Kidney (tissue), 14 donors: ENCODE data around the gene SLC12A3. TPM values are rescaled to one million over a fixed set of nuclear protein-coding genes. Genes with fewer than 3 reads are reported as not detected.

Experiments
- DNase-seq, 5 donors: peaks; one replicate each; pipeline ENCODE4 v3.0.0-alpha.2; 2013 to 2020
- FAIRE-seq: peaks from 2 replicates; lab custom pipeline; 2012; peaks lifted over from hg19 to GRCh38; lab: Jason Lieb, UNC
- H3K27ac ChIP-seq, 2 donors: one replicate each; pipeline ENCODE4 v1.7.0; 2013; ENCODE audit warnings: low read depth in 2 of 2, low read length in 2 of 2, inconsistent platforms in 1 of 2
- H3K27me3 ChIP-seq: one replicate; pipeline ENCODE4 v1.7.1; 2013; ENCODE audit warnings: low read length, inconsistent platforms; ENCODE audit not compliant: control insufficient read depth, insufficient read depth
- H3K36me3 ChIP-seq, 3 donors: one replicate each; pipeline versions ENCODE4 v1.7.0 to v1.7.1; 2013; ENCODE audit warnings: low read length in 3 of 3, control low read depth in 1 of 3, inconsistent platforms in 1 of 3; ENCODE audit not compliant: insufficient read depth in 3 of 3, control insufficient read depth in 2 of 3
- H3K4me1 ChIP-seq, 3 donors: one replicate each; pipeline versions ENCODE4 v1.7.0 to v1.7.1; 2013; ENCODE audit warnings: low read length in 3 of 3, inconsistent platforms in 1 of 3, low read depth in 1 of 3; ENCODE audit not compliant: control insufficient read depth in 2 of 3, insufficient read depth in 2 of 3
- H3K4me3 ChIP-seq, 3 donors: one replicate each; pipeline versions ENCODE4 v1.7.0 to v1.8.1; 2013; ENCODE audit warnings: low read length in 3 of 3, control low read depth in 1 of 3, inconsistent platforms in 1 of 3
- H3K9ac ChIP-seq, 3 donors: one replicate each; pipeline versions ENCODE4 v1.7.0 to v1.7.1; 2013; ENCODE audit warnings: low read length in 3 of 3, control low read depth in 1 of 3, inconsistent platforms in 1 of 3
- H3K9me3 ChIP-seq, 3 donors: one replicate each; pipeline versions ENCODE4 v1.7.0 to v1.7.1; 2013; ENCODE audit warnings: low read length in 3 of 3, control low read depth in 1 of 3, inconsistent platforms in 1 of 3; ENCODE audit not compliant: control insufficient read depth in 2 of 3, insufficient read depth in 1 of 3
- CTCF ChIP-seq: IDR thresholded peaks from 3 replicates; pipeline ENCODE4 v1.5.1; 2012; ENCODE audit warnings: mild to moderate bottlenecking, moderate library complexity, borderline replicate concordance; ENCODE audit not compliant: insufficient read depth; ENCODE audit errors: extremely low read depth
- intact Hi-C: fragments of 100-400 bp; cut with DNase I; formaldehyde crosslinking; loops from one replicate; pipeline ENCODE4 v1.11.1; 2022
- polyA plus RNA-seq: library from polyadenylated mRNA; stranded (reverse); fragments of 350-450 nt; fragmentation: Illumina TruSeq; extraction: RNeasy Lipid Tissue Mini Kit (QIAGEN cat#74804); gene quantifications from one replicate; pipeline ENCODE4 v1.2.3, GENCODE V29; 2014; ENCODE audit warnings: low read depth, low replicate concordance; ENCODE audit not compliant: insufficient read depth
- total RNA-seq: library from RNA; stranded (reverse); fragmentation: NEBNext Ultra II Directional; extraction: Animal tissue kit (Norgen Biotek cat#: 25700); gene quantifications from one replicate; pipeline ENCODE4 v1.2.1, GENCODE V29; 2021
- donor health status: control.
- donor health status: control.
- donor health status: control.
- donor health status: control.
- donor health status: control.
- donor health status: DM: yes; HTN: yes; CAD: no.
- donor health status: Normal renal cell carcinoma (clear cell type).

Gene SLC12A3
- total and polyA plus RNA-seq, 2 donors from 2014 or later = 5.4 to 277 TPM

- no peak for FAIRE-seq
- Histone ChIP-seq H3K27me3 (no peaks in the 10 kb centered on the region), H3K4me3 (no peak overlapping the region), H3K9ac (no peak overlapping the region), H3K4me1 (peaks cover 0 to 4% (median 3%) of the 10 kb centered on the region in 3 donors), H3K9me3 (no peaks in the 10 kb centered on the region), H3K36me3 (peaks cover 9 to 23% (median 17%) of the 10 kb centered on the region in 3 donors), H3K27ac (no peak overlapping the region)
- intact Hi-C loops = no loop called here
- DNase-seq = no peak
- TF ChIP-seq CTCF = no peak
Observed at GRCh38 chr16:56948234-56948633, 83.2 kb downstream of the SLC12A3 start.

GRCh38 chr16:56950051-56950450 lies 85.0 kb downstream of the SLC12A3 start:
- no peak for FAIRE-seq

GRCh38 chr16:56950455-56950854 lies 85.4 kb downstream of the SLC12A3 start:
- no peak for TF ChIP-seq CTCF
- intact Hi-C loops = no loop called here

More at GRCh38 chr16:56950051-56950450, 85.0 kb downstream of the SLC12A3 start:
- Histone ChIP-seq H3K4me3 (no peak overlapping the region), H3K27ac (no peak overlapping the region), H3K27me3 (no peaks in the 10 kb centered on the region), H3K9ac (no peak overlapping the region), H3K4me1 (peaks cover 0 to 4% (median 0%) of the 10 kb centered on the region in 3 donors), H3K9me3 (no peaks in the 10 kb centered on the region), H3K36me3 (peaks cover 1 to 5% (median 4%) of the 10 kb centered on the region in 3 donors)
- intact Hi-C loops = no loop called here
- no peak for DNase-seq
- TF ChIP-seq CTCF = no peak

More at GRCh38 chr16:56950455-56950854, 85.4 kb downstream of the SLC12A3 start:
- FAIRE-seq (no peak), DNase-seq (no peak)
- Histone ChIP-seq H3K4me1 (peaks cover 0 to 4% (median 0%) of the 10 kb centered on the region in 3 donors), H3K27me3 (no peaks in the 10 kb centered on the region), H3K27ac (no peak overlapping the region), H3K36me3 (peaks cover 0 to 2% (median under 1%) of the 10 kb centered on the region in 3 donors), H3K4me3 (no peak overlapping the region), H3K9me3 (no peaks in the 10 kb centered on the region), H3K9ac (no peak overlapping the region)
